ENCODE results near the gene KLRF2. TPM values are rescaled to one million over a fixed set of nuclear protein-coding genes. Genes with fewer than 3 reads are reported as not detected.

Gene KLRF2
- total RNA-seq, 2 donors from 2014 or later: not detected

GRCh38 chr12:9906873-9907272 lies 25.6 kb downstream of the KLRF2 start:
- TF ChIP-seq, protein P1, sequence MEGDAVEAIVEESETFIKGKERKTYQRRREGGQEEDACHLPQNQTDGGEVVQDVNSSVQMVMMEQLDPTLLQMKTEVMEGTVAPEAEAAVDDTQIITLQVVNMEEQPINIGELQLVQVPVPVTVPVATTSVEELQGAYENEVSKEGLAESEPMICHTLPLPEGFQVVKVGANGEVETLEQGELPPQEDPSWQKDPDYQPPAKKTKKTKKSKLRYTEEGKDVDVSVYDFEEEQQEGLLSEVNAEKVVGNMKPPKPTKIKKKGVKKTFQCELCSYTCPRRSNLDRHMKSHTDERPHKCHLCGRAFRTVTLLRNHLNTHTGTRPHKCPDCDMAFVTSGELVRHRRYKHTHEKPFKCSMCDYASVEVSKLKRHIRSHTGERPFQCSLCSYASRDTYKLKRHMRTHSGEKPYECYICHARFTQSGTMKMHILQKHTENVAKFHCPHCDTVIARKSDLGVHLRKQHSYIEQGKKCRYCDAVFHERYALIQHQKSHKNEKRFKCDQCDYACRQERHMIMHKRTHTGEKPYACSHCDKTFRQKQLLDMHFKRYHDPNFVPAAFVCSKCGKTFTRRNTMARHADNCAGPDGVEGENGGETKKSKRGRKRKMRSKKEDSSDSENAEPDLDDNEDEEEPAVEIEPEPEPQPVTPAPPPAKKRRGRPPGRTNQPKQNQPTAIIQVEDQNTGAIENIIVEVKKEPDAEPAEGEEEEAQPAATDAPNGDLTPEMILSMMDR (IDR thresholded peaks at IDR 0.05): no peak
- Histone ChIP-seq H3K27ac (no peak overlapping the region), H3K9me3 (peaks cover 4 to 26% of the 10 kb centered on the region in 2 donors), H3K36me3 (no peaks in the 10 kb centered on the region), H3K27me3 (no peaks in the 10 kb centered on the region), H3K4me3 (no peak overlapping the region), H3K4me1 (no peaks in the 10 kb centered on the region)
- no peak for DNase-seq (ENCODE audit: low spot score)

GRCh38 chr12:9907769-9908168 lies 26.5 kb downstream of the KLRF2 start:
- no peak overlapping the region for H3K4me3 ChIP-seq
- H3K27me3 ChIP-seq: no peaks in the 10 kb centered on the region
- DNase-seq (ENCODE audit: low spot score): no peak
- TF ChIP-seq, protein P1 (IDR thresholded peaks at IDR 0.05): no peak
- H3K36me3 ChIP-seq: no peaks in the 10 kb centered on the region
- peaks cover 4 to 22% of the 10 kb centered on the region in 2 donors for H3K9me3 ChIP-seq
- H3K27ac ChIP-seq: no peak overlapping the region
- no peaks in the 10 kb centered on the region for H3K4me1 ChIP-seq

GRCh38 chr12:9908350-9908749 lies 27.1 kb downstream of the KLRF2 start:
- TF ChIP-seq, protein P1 (IDR thresholded peaks at IDR 0.05): no peak
- Histone ChIP-seq H3K27me3 (no peaks in the 10 kb centered on the region), H3K9me3 (peaks cover 4 to 20% of the 10 kb centered on the region in 2 donors), H3K36me3 (no peaks in the 10 kb centered on the region), H3K4me1 (no peaks in the 10 kb centered on the region), H3K4me3 (no peak overlapping the region), H3K27ac (no peak overlapping the region)
- no peak for DNase-seq (ENCODE audit: low spot score)

DNA sequence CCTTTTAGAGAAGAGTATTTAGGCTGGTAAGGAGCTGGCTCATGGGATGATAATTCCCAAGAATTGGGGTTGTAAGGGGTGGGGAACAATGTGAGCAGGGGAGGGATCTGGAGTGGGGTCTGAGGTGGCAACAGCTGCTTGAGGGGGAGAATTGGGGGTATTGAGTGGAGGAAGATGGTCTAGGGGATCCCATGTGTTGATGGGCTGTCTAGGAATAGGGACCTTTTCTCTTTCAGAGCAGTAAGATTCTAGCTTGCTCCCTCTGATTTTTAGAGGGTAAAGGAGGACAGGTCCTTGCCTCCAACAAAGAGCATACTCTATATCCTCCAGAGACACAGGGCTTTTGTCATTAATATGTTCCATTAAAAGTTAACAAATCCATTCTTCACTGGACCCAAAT lies 28.4 kb downstream of the KLRF2 start:
- H3K4me1 ChIP-seq: no peaks in the 10 kb centered on the region
- no peaks in the 10 kb centered on the region for H3K27me3 ChIP-seq
- TF ChIP-seq, protein P1 (IDR thresholded peaks at IDR 0.05): no peak
- no peaks in the 10 kb centered on the region for H3K36me3 ChIP-seq
- H3K4me3 ChIP-seq: no peak overlapping the region
- H3K9me3 ChIP-seq: peaks cover 4 to 20% of the 10 kb centered on the region in 2 donors
- no peak overlapping the region for H3K27ac ChIP-seq
- DNase-seq (ENCODE audit: low spot score): no peak

- no peak for DNase-seq (ENCODE audit: low spot score)
- Histone ChIP-seq H3K27me3 (no peaks in the 10 kb centered on the region), H3K36me3 (no peaks in the 10 kb centered on the region), H3K9me3 (peaks cover 4 to 20% of the 10 kb centered on the region in 2 donors), H3K27ac (no peak overlapping the region), H3K4me1 (no peaks in the 10 kb centered on the region), H3K4me3 (no peak overlapping the region)
- TF ChIP-seq, protein P1 (IDR thresholded peaks at IDR 0.05): no peak
Observed at GRCh38 chr12:9910716-9911421, 29.6 kb downstream of the KLRF2 start.

- no peaks in the 10 kb centered on the region for H3K27me3 ChIP-seq
- H3K9me3 ChIP-seq: peaks cover 4 to 20% of the 10 kb centered on the region in 2 donors
- no peaks in the 10 kb centered on the region for H3K4me1 ChIP-seq
- no peaks in the 10 kb centered on the region for H3K36me3 ChIP-seq
- TF ChIP-seq, protein P1 (IDR thresholded peaks at IDR 0.05): no peak
- DNase-seq (ENCODE audit: low spot score): no peak
- no peak overlapping the region for H3K4me3 ChIP-seq
- no peak overlapping the region for H3K27ac ChIP-seq
Observed at GRCh38 chr12:9911708-9912107, 30.4 kb downstream of the KLRF2 start.
